Measurements from ENCODE around the gene LARGE1.

LARGE1 gene

DNA sequence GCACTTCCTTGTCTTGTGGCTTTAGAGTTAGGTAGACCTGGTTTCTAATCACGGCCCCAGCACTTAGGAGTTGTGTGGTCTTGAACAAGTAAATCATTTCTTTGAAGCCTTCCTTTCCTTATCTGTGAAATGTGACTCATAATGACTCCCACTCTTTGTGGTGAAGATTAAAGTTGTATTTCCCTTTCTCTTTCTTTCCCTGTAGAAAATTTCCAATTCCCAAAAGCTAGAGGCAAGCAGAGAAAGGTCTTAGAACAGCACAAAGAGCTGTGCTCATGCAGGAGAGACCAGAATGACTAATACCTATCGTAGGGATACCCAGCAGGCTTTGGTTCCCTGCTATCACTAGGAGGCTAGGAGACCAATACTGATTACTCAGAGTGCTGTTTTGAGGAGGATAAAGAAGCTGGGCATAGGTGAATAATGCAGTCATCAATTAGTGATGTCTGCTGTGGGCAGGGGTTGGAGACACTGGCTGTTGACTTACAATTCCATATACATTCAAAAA lies 591.4 kb downstream of the LARGE1 start:
- DNase-seq, result no peak

DNA sequence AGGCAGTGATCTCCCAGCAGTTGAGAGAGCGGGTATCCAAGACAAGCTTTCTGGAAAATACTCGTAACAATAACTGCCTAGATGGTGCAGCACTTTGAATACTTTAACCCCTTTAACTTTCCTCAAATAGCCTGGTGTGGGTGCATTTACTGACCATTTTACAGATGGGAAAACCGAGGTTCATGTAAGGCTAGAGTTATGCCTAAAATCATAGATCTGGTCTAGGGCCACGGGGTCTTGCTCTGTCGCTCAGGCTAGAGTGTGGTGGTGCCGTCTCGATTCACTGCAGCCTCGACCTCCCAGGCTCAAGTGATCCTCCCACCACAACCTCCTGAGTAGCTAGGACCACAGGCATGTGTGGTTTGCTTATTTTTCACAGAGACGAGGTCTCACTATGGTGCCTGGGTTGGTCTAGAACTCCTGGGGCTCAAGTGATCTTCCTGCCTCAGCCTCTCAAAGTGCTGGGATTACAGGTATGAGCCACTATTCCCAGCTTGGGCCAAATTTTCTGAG lies 592.9 kb downstream of the LARGE1 start:
- no peak for DNase-seq

DNA sequence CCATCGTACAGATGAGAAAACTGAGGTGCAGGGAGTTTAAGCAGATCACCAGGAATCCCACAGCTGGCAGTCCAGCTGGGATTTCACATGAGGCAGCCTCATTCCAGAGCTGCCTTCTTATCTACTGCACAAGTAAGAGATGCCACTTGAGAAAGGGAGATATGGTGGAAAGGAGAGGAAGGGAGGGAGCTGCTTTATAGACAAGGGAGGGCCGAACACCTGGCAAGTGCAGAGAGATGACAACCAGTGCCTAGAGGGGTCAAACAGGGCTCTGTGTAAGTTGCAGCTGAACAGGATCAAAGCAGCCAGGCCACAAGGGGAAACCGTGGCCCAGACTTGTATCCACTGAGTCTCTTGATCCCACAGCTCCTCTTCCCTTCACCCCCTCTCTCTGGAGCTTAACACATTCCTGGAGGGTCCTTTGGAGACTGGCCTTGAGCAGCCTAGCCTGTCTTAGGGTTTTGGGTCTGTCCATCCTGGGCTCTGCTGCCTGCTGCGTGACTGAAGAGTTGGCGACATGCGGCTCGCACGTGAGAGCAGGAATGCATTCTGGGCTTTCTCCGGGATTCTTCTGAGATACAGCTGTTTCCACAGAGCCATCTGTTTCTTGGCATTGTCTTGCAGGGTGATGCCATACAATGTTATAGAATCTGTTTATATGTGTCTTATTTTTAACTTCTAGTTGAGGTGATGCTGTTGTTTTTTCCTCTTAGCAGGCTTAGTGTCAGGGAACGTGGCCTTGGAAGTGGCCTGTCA lies 593.6 kb downstream of the LARGE1 start:
- no peak for DNase-seq

DNA sequence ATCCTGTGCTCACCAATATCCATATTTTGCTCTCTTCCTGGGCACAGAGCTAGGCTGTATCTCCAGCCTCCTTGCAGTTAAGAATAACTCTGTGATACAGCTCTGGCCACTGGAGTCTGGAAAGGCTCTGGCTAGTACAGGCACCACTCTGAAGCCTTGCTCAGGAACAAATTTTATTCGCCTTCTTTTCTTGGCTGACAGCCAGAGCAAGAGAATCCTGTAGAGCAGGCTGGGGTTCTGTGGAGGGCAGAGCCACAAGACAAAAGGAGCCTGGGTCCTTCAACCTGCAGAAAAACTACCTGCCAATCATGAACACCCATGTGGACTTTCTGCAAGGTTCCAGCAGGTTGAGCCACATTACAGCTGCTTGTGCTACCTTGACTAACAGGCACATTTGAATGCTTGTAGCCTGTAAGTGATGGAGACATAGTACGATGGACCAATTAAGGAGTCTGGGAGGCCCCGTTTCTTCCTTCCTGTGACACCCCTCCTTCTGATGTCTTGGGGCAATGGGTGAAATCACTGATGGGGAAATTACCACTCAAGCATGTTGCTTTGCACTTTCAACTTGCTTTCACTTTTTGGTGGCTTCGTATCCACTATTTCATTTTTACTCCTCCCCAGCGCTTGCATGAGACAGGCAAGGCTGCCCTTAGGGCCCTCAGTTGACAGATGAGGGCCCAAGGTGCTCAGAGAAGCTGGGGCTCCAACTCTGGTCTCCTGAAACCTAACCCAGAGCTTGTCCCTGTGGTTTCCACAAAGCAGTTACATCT lies 594.9 kb downstream of the LARGE1 start:
- peak in 1 of 2 donors; percentile 15 for DNase-seq

DNA sequence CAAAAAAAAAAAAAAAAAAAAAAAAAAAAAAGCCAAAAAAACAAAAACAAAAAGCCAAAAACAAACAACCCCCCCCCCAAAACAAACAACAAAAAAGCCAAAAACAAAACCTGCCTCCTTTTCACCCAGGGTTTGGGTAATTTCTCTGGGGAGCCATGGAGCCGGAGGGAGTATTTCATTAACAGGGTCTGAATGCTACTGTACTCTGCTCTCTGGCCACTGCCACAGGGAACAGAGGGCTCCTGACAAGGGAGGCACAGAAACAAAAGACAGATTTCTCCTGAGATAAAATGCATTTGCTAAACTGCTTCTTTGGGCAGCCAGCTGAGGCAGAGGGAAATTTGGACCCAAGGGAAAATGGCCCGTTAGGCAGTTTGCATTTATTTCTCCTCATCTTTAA lies 596.0 kb downstream of the LARGE1 start:
- no peak for DNase-seq

DNA sequence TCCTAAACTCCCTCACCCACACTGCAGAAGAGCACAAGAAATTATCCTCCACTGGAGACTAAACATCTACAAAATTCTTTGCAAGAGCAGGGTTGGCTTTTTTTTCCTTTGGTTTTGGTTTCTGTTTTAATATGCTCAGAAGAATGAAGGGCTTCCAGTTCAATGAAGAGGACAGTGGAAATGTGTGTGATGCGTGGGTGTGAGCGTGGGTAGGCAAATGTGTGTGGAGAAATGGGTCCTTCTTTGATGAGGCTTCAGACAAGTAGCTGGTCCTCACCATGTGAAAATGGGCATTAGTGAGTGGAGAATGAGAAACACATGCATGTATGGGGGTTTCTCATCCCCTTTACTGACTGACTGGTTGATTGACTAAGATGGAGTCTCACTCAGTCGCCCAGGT lies 598.8 kb downstream of the LARGE1 start:
- no peak for DNase-seq

DNA sequence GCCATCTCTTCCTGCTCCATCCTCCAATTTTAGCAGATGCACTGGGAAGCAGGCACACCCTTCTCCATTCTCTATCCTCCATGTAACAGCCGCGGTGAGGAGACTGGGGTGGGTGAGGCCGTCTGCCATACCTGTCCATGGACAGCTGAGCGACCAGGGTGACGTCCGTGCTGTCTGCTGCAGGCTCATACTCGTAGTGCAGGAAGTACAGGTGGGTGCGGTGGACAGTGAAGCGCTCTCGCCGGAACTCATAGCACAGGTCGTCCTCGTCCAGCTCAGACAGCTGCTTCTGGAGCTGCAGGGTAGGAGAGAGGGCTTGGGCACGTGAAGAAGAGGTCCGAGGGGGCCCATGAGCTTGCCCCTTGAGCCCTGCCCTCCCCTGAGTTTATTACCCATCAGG lies 604.3 kb downstream of the LARGE1 start:
- DNase-seq, result no peak

DNA sequence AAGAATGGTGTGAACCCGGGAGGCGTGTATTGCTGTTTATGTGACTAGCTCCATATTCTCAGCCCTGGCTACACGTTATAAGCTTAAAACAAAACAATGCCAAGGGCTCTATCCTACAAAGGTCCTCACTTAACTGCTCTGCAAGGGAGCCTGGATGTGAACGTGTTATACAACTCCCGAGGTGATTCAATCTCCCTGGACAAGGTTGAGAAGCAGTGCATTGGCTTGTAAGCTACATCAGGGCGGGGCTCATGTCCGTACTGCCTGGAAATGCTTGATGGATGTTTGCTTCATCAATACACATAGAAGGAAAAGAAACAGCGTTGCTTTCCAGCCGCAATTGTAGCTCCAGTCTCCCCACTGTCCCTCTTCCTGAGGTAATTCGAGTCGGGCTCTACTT lies 605.2 kb downstream of the LARGE1 start:
- no peak for DNase-seq

DNA sequence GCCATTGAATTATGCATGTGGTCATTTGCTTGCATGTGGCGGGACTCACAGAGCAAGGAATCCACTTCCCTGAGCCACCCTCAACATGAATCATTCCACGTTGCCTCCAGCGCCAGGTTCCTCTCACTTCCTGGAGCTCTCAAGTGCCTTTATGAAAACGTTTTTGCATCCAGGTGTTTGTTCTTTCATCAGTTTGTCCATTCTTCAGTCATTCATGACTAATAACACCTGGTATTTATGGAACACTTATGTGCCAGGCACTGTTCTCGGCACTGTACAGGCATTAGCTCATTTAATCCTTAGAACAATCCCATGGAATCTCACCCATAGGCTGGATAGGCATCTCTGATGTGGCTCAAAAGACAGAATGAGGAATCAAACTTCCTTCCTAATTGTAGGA lies 606.0 kb downstream of the LARGE1 start:
- no peak for DNase-seq

DNA sequence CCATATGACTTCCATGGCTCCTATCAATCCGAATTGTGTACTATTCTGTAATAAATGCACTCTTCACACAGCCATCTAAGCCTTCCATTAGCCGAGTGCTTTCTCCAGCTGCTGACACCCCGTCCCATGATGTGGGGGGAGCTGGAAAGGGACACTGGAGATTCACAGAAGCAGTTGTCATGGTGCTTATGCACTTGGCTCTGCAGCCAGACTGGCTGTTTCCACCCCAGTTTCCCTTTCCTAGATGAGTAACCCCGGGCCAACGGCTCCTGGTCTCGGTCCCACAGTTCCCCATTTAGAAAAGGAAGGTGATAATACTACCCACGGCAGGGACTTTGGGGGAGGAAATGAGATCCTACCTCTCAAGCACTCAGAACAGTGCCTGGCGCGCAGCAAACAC lies 617.2 kb downstream of the LARGE1 start:
- DNase-seq, result no peak

DNA sequence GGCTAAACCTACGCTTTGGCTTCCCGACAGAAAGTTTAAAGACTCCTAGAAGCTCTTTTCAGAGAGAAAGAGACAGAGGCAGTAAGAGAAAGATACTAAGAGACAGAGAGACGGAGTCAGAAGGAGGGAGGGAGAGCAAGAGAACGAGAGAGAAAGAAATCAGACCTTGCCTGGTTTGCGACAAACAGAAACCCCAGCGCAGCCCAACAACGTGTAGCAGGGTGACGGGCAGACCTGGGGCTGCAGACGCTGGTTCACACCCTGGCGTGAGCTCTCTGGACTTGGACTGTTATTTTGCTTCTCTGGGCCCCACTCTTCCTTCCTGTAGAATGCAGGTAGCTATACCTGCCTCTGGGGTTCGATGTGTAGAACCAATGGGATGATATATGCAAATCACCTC lies 617.7 kb downstream of the LARGE1 start:
- no peak for DNase-seq

DNA sequence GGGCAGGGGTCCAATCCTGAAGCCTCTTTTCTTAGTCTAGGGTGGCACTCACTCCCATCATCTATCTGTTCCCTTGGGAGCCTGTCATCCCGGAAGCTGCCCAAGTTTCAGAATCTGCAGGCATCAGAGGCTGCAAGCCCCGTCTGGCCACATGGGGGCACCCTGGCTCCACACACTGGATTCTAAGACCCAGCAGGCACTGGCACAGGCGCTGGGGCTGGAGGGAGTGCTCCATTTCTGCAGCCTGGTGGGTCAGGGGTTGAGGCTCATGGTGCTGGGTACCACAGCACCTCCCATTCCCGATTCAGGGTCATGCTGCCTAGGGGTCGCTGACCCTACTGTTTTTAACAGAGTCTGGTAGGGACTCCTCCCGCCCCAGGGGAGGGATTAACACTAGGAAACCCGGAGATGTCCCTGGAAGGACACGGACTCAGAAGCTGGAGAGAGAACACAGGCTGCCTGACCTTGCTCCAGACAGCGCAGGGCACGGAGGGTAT lies 618.2 kb downstream of the LARGE1 start:
- peak; percentile 27 to 59 for DNase-seq

DNA sequence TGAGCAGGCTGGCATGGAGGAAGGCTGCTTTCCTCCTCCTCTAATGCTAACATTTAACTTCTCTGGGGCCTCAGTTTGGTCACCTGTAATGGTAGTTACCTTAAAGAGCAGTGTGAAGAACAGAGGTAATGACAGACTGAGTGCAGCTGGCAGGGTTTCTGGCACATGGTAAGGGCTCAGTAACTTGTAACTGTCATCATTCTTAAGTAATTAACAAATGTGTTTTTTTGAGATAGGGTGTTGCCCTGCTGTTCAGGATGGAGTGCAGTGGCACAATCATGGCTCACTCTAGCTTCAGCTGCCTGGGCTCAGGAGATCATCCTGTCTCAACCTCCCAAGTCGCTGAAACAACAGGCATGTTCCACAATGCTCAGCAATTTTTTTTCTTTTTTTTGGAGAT lies 620.1 kb downstream of the LARGE1 start:
- no peak for DNase-seq

DNA sequence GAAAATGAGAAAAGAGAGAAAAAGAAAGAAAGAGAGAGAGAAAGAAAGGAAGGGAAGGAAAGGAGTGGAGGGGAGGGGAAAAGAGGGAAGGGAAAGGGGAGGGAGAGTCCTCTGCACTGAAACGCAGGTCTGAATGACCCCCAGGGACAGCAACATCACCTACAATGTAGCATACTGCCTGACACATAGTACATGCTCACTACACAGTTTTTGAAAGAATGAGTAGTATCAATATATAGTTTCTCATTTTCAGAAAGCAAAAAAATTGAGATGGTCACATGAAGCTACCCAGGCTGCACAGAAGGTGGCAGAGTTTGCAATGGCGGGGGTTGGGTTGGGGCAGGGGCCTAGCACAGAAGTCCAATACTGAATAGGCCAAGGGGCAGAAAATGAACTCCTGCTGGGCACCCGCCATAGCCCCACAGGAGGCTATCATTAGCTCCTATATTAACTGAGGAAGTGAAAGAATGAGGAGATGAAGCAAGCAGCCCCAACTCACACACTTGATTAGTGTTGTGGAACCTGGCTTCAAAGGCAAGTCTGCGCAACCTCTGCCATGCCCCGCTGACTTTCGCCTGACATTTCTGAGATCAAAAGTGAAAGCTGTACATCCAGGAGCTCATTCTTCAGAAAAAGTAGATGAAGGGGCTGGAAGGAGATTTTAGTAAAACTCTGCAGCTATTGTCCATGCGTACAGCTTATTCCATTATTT lies 620.9 kb downstream of the LARGE1 start:
- peak in 1 of 2 donors; percentile 68 for DNase-seq

DNA sequence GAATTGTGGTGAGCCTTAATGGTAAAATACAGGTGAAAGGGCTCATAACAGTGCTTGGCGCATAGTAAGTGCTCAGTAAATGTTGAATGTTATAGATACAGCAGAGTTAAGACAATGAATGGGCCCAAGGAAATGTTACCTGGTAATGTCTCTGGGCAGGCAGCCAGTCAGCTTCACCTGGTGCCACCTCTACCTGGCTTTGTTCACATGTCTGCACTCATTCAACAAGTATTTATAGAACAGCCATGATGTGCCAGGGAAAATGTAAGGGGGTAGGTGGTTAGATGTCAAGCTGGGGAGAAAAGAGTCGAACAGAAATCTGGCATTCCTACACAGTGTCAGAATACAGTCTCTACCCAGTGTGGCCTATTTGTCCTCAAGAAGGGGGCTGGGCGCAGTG lies 623.3 kb downstream of the LARGE1 start:
- no peak for DNase-seq

DNA sequence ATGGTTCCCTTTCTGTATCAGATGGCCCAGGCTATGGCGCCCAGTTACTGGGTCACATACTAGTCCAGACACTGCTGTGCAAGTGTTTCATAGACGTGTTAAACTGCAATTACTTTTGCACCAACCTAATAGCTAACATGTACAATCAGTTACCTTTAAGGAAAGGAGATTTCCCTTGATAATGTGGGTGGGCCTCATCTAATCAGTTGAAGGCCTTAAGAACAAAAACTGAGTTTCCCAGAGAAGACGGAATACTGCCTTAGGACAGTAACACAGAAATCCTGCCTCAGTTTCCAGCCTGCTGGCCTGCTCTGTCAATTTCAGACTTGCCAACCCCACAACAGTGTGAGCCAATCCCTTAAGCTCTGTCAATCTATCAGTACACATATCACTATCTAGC lies 632.2 kb downstream of the LARGE1 start:
- no peak for DNase-seq

DNA sequence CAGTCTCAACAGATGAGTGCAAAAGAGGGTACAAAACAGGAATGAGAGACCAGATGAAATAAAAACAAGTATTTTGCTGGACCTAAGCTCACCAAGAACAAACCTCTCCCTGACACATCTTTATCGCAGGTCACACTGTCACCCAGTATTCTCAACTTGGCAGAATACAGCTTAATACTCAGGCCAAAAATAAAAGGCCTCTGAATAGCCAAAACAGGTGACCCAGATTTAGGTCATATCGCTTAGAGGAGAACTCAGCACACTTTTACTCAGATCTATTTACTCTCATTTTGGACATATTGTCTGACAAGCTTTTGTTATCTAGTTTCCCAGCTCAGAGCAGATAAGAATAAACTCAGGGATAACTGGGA lies 645.2 kb downstream of the LARGE1 start:
- DNase-seq, result no peak

DNA sequence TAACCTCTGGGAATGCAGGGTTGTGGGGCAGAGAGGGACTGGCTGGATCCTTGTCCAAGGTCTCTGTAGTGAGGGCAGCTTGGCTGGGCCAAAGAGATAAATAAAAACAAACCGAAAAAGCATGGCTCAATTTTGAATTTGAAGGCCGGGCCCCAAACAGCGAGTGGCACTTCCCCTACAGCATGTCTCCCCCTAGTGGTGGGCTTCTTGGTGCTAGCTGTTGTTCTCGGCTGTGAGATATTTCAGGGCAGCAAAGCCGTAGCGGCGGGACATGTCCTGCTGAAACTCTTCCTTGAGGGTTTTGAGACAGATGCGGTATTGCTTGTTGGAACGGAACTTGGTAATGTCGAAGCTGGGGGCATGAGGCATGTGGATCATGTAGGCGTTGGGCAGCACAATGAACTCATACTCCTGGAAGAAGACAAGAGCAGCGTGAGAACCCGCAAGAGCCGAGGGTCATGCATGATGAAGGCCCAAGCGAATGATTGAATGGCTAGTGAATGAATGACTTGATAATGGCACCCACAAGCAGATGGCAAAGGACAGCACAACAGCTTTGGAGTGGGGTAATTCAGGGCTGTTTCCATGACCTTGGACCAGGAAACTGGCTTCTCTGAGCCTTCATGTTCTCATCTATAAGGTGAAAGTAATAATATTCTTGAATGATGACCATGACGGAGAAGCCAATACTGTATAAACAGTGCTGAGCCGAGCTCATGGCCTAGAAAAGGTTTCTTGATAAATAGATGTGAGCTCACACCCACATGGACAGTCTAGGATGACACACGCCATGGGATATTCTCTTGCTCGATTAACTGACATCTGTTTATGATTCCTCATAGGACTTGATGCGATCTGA lies 645.8 kb downstream of the LARGE1 start:
- no peak for DNase-seq

DNA sequence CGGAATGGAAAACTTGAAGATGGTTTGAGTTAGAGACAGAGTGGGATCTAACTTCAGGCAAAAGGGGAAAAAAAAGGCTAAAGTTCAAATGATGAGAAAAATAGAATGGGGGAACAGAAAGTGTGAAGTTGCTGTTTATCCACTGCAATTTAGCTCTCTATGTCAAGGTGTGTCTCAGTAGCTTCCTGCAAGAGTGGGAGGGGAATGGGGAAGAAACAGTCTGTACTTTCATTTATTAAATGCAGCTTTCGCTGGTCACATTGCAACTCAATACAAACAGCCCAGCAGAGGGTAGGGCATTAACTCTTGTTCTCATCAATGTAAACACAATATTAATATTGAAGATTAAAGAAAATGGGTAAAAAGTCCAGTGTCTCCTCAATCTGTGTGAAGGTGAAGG lies 647.4 kb downstream of the LARGE1 start:
- DNase-seq, result no peak

DNA sequence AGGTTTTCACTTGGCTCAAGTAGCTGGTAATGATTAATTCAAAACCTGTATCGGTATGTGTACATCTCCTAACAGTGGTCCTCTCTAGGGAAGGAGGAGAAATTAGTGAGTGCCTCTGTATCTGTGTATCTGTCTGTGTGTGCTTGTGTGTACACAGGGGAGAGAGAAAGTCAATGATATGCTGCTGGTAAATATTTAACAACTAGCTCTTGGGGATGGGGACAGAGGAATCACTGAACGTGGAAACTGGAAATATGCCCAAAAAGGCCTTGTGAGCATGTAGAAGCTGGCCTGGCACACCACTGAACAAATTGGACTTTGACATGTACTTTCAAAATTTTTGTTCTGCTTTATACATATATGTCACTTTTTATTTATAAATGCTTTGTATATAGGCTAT lies 648.1 kb downstream of the LARGE1 start:
- no peak for DNase-seq

DNA sequence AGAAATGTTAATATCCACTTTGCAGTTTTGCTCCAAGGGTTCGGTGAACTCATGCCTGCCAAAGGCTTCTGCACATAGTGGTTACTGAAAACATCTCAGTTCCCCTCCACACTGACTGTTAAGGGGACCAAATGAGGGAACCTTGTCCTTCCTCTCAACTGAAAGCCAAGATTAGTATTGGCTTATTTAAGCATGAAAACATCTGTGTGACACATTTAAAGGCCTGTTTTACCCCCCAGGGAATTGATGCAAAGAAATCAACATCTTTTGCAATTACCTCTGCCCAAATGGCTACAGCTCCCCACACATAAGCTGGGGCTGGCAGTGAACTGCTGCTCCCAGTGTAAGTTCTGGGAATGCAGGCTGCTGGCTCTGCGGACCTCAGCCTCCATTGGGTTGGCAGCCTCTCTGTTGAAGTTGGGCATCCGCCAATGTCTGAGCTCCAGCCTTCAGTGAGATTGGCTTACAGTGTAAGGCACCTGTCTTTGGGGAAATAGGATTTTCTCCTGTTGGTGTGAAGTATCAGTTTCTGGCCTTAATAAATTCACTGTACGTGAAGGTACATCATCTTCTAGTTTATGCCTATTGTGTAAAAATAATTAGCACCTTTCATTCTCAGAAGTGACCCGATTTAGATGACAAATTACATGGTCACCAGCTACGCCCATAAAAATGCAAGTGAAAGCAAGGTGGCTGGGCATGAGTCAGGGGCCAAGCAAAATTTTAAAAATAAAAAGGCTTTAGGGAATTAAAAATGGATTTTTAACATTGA lies 648.7 kb downstream of the LARGE1 start:
- peak in 1 of 2 donors; percentile 20 for DNase-seq

DNA sequence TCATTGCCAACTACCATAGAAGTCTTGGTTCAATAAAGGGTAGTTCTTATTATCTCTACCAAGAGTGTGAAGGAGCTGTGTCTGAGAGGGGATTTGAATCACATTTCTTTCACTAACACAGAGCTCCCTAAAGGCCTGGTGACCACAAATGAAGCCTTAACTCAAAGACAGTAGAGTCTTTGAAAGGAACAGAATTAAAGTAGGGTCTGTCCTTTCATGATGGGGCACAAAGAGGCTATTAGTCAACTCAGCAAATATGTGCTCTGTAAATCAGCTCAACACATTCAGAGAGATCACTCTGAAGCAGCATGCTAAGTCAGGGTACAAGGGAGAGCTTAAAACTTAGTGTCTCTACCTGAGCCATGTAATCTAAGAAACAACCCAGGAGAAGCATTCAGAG lies 649.7 kb downstream of the LARGE1 start:
- DNase-seq, result no peak
